ENCODE data around the gene CRABP1.

GRCh38 chr15:78343276-78344060 lies 3.3 kb downstream of the CRABP1 start:
- TF ChIP-seq POLR2AphosphoS5 (IDR thresholded peaks at IDR 0.05; ENCODE audit: low read depth, low read length) (no peak), TAF1 (IDR thresholded peaks at IDR 0.05; ENCODE audit: borderline replicate concordance, insufficient read depth, low read length) (no peak)
